HG02678 (cell line): Measurements from ENCODE around the gene BCL6B.
"Not testable (repeated sequence)": the region's sequence is repeated elsewhere in the genome, so short reads cannot be mapped to it uniquely, and the experiment has no call there.

Experiments used
- ATAC-seq: cut with Tn5 transposase; IDR thresholded peaks from one replicate; pipeline ENCODE4 v1.9.1; 2021; ENCODE audit warnings: mild to moderate bottlenecking, moderate library complexity; ENCODE audit not compliant: unreplicated experiment

The BCL6B gene

DNA sequence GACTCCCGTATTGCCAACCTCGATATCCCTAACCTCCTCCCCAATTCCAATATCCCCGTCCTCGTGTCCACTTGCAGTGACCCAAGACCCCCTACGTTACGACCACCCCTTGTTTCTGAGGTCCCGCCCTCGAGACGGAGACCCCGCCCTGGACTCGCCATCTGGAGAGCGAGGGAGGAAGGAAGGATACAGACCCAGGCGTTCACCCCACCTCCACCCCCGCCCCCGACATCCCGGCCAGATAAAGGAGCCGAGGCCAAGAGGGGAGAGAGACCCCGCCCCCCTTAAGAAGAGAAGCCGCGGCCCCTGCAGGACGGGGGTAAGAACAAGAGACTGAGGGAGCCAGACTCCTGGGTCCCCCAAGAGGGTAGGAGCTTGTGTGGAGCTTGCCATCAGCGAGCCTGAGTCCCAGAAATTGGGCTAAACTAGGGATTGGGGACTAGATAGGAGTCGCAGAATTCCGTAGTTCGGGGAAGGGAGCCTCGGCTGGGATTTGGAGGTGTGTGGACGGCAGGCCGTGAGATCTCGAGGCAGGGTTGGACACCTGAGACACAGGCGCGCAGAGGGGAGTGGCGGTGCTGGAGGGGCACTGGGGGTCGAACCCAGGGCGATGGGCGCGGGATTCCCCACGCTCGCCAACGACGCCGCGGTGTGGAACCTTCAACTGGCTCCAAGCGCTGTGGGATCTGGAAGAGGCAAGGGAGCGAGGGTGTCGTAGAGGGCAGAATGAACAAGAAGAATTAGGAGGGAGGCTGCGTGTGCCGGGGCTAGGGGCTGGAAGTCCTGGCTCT, at the start of gene BCL6B:
BCL6B (plus strand) TSS at position 270 of the 791 bp plus-strand sequence. CDS start 622 bp downstream, outside the sequence.
- ATAC-seq: no peak

DNA sequence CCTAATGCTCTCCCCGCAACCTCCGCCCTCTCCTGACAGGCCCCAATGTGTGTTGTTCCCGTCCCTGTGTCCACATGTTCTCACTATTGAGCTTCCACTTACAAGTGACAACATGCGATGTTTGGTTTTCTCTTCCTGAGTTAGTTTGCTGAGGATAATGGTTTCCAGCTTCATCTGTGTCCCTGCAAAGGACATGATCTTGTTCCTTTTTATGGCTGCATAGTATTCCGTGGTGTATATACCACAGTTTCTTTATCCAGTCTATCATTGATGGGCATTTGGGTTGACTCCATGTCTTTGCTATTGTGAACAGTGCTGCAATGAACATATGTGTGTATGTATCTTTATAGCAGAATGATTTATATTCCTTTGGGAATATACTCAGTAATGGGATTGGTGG, 43.4 kb upstream of the BCL6B start:
- ATAC-seq: not testable (repeated sequence)

- ATAC-seq: no peak
These were observed 41.4 kb upstream of the BCL6B start for GRCh38 chr17:6981426-6981825.

GRCh38 chr17:6985266-6985665, 37.6 kb upstream of the BCL6B start:
- no peak for ATAC-seq

DNA sequence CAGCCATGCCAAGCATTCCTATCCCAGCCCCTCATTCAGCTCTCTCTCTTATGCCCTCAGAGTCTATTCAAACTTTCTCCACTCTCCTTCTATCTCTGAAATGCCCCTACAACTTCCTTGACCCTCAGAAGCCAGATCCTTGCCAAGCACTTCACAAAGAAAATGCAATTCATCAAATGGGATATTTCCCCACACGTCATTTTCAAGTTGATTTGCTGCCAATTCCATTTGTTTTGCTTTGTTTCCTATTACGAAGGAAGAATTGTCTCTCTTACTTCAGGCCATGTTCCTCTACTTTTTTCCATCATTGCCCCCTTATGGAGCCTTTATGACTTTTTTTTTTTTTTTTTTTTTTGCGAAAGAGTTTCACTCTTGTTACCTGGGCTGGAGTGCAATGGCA, 36.2 kb upstream of the BCL6B start:
- ATAC-seq: no peak

DNA sequence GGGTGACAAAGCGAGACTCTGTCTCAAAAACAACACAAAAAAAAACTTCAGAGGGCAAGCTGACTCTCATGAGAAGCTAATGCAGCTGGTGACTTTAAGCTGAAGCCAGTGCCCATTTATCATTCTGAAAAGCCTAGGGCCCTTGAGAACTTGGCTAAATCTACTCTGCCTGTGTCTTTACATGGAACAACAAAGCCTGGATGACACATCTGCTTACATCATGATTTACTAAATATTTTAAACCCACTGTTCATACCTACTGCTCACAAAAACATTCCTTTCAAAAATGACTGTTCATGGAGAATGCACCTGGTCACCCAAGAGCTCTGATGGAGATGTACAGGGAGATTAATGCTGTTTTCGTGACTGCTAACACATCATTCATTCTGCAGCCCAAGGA, 33.1 kb upstream of the BCL6B start:
- no peak for ATAC-seq

DNA sequence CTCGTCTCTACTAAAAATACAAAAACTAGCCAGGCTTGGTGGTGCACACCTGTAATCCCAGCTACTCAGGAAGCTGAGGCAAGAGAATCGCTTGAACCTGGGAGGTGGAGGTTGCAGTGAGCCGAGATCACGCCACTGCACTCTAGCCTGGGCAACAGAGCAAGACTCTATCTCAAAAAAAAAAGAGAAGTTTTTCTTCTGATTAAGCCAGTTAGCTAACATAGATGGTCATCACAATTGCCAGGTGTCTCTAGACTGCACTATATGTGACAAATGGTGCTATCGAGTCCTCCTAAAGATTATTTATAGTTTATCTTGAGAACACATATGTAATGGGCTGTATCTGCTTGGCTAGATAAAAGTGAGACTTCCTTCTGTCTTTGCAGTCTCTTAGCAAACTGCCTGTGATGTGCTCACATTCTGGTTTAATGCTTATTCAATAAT, 29.2 kb upstream of the BCL6B start:
- not testable (repeated sequence) for ATAC-seq

- ATAC-seq: no peak
These were observed 28.7 kb upstream of the BCL6B start for GRCh38 chr17:6994118-6994598.

DNA sequence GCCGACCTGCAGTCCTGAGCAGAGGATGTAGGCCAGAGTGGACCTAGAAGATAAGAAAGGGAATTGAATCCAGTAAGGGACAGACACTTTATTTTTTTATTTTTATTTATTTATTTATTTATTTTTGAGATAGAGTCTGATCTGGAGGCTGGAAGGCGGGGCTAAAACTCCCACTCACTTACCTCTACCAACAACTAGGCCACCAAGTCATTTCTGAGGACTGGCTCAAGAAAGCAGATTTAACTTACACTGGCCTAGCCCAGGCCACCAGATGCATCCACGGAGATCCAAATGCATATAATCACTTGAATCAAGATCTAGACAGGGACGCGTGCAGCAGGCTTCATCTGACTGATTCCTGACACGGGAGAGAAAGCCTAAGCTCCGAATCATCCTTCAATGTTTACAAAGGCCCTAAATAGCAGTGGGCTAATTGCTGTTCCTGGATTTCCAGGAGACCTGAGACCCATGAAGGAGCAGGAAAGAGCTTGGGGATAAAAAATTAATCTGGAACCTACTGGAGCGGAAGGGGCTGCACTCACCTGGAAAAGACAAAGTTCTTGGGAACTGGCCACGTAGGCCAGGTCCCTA, 28.1 kb upstream of the BCL6B start:
- no peak for ATAC-seq

DNA sequence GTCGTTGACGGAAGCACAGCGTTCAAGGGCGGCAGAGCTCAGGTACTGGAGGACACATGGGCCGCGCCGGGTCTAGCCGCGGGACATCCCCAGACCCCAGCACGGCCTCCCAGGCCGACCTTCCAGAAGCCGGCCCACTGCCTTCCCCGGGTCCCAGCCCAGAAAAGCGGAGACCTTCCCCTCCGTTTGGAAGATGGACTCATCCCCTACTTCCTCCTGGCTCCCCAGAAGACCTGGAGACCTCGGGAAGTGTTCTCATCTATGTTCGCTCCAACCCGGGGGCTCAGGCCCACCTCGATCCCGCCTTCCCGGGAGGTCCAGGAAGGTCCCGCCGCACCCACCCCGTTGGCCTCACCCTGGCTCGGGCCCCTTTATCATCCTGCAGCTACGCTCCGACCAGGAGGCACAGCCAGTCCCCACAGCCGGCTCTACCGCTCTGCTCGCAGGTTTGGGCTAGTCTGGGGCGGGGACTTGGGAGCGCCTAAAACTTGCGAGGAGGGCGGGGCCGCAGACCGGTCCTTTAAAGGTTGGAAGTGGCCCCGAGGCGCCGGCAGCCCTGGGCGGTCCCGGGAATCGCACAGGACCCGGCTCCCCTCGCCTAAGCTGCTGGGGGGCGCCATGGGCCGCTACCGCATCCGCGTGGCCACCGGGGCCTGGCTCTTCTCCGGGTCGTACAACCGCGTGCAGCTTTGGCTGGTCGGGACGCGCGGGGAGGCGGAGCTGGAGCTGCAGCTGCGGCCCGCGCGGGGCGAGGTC, 27.2 kb upstream of the BCL6B start, which contains the start of gene ALOX12:
ALOX12 (plus strand) TSS at position 550 of the 756 bp plus-strand sequence; CDS start at position 619, 69 bp downstream.
- no peak for ATAC-seq

DNA sequence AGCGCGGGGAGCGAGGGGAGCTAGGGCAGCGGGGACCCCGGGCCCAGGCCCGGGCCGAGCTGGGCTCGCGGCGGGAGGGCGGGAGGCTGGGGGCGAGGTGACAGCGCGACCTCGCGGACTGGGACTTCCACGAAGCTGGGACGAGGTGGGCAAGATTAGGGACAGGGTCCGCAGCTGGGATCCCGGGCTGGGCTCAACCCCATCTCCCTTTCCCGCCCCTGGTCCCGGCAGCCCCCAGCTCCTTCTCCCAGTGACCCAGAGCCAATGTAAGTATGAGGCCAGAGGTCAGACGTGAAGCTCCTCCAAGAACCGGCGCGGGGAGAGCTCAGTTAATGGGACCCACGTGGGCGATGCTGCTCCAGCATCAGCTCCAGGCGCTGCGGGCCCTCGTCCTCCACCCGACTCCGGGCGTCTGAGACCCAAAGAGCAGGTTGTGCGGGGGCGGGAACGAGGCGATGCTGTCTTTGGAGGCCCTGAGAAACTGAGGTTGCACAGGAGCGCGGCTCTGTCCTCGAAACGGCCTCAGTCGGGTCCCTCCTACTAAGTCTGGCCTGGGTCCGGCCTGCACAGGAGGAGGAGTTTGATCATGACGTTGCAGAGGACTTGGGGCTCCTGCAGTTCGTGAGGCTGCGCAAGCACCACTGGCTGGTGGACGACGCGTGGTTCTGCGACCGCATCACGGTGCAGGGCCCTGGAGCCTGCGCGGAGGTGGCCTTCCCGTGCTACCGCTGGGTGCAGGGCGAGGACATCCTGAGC, 26.4 kb upstream of the BCL6B start:
- ATAC-seq: no peak

- no peak for ATAC-seq
These were observed 25.7 kb upstream of the BCL6B start for GRCh38 chr17:6997171-6997570.

DNA sequence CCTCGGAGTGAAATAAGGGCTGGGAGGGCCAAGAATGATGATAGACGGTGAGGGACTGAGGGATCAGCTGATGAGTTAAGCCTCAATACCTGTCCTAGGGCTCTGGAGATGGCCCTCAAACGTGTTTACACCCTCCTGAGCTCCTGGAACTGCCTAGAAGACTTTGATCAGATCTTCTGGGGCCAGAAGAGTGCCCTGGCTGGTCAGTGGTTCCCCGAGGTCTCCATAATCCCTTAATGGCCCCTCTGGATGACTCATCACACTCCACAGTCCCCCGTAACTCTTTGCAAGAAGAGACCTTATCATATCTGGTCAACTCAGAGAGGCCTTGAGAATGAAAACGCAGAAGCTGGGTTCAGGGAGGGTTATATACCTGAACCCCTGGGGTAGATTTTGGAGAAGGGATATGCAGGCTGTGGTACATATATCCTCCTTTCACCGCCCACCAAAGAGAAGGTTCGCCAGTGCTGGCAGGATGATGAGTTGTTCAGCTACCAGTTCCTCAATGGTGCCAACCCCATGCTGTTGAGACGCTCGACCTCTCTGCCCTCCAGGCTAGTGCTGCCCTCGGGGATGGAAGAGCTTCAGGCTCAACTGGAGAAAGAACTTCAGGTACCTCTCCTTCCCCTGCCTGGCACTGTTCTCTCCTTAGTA, 23.9 kb upstream of the BCL6B start:
- no peak for ATAC-seq

- no peak for ATAC-seq
These were observed 21.4 kb upstream of the BCL6B start for GRCh38 chr17:7001318-7001961.

GRCh38 chr17:7002288-7003047, 20.4 kb upstream of the BCL6B start:
- ATAC-seq: no peak

DNA sequence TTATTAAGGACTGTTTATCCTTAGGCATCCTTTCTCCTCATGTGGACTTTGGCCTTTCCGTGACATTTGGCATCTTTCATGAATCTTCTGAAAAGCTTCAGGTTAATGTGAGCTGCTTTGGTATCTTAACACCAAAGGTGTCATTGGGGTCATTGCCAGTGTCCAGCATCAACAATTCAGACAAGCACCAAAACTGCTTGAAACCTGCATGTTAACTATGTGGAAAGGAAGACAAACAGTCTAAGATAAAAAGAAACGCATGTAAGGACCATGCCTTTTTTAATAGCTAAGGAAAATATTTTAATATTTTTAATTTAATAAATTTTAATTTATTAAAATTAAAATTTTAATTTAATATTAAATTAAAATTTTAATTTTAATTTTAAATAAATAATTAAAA, 19.1 kb upstream of the BCL6B start:
- no peak for ATAC-seq

DNA sequence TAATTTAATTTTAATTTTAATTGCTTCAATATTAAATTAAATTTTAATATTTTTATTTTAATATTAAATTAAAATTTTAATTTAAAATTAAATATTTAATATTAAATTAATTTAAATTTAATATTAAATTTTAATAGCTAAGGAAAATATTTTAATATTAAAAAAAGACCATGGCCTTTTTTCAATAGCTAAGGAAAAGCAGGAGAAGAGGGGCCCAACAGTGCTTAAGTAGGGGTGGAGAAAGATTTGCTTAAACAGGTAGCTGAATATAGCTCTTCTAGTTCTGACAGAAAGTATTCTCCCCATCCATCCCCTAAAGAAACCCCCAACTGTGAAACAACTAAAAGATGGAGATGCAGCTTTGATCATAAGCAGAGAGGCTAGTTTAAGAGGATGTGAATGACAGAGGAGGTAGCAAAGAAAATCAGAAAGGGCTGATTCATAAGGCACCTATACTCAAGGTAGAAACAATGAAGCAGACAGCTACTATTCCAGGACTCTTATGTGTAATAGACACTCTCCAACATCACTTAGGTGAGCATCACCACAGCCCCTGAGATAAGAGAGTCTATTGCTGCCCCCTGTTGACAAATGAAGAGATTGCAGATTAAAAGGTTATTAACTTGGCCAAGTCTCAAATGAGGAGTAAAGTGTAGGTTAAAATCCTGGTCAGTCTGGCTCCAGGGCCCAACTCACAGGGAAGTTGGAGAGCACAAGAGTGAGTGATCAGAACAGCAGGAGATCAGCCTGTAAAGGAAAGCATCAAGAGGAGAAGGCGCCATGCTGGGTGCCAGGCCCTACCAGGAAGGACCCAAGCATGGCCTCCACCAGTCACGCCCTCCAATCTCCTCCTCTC, 18.2 kb upstream of the BCL6B start:
- no peak for ATAC-seq

GRCh38 chr17:7005716-7006115, 17.1 kb upstream of the BCL6B start:
- no peak for ATAC-seq
